ENCODE results near the gene SLAIN2.

SLAIN2 gene

DNA sequence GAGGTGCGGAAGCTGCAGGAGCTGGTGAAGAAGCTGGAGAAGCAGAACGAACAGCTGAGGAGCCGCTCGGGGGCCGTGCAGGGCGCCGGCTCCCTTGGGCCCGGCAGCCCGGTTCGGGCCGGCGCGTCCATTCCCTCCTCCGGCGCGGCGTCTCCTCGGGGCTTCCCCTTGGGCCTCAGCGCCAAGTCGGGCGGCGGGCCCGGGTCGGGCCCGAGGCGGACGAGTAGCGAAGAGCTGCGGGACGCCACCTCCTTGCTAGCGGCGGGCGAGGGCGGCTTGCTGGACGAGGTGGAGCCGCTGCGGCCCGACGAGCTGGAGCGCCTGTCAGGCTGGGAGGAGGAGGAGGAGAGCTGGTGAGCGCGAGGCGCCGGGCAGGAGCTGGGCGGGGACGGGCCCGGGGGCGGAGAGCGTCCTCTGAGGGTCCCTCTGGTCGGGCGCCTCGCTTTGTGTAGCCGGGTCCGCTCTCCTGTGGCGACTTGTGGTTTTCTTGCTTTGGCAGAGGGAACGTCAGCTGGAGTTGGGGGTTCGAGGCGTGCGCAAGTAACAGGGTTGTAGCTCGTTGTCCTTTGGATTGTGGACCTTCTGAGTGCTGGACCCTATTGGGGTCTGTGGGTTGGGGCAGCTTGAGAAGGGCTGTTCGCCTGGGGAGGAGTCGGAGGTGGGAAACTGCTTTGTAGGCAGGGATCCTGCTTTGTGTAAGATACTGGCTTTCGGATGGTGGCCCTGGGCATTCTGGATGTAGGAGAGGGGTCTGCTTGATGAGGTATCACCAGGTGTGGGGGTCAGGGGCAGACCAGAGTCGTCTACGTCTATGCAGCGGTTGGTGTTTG lies 662 bp downstream of the SLAIN2 start:
- H3K4me3 ChIP-seq (ENCODE audit: low read depth, low read length) = peak overlapping the region; percentile 93
- TF ChIP-seq, protein P1, sequence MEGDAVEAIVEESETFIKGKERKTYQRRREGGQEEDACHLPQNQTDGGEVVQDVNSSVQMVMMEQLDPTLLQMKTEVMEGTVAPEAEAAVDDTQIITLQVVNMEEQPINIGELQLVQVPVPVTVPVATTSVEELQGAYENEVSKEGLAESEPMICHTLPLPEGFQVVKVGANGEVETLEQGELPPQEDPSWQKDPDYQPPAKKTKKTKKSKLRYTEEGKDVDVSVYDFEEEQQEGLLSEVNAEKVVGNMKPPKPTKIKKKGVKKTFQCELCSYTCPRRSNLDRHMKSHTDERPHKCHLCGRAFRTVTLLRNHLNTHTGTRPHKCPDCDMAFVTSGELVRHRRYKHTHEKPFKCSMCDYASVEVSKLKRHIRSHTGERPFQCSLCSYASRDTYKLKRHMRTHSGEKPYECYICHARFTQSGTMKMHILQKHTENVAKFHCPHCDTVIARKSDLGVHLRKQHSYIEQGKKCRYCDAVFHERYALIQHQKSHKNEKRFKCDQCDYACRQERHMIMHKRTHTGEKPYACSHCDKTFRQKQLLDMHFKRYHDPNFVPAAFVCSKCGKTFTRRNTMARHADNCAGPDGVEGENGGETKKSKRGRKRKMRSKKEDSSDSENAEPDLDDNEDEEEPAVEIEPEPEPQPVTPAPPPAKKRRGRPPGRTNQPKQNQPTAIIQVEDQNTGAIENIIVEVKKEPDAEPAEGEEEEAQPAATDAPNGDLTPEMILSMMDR (IDR thresholded peaks at IDR 0.05; ENCODE audit: insufficient read depth, low read depth, low read length, missing control alignments) = no peak
- DNase-seq (ENCODE audit: low read depth) = peak; percentile 61

DNA sequence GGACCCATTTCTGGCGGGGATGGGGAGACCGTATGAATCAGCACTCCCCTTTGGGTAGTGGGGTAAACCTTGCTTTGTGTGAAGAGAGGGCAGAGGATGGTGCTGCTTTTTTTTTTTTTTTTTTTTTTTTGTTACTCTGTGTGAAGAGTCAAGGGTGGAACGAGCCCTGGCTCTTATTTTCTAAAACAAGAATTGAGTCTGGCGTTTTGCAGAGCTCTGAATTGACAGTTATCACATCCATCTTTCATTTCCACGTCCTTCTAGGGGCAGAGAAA lies 1.2 kb downstream of the SLAIN2 start:
- DNase-seq (ENCODE audit: low read depth) = no peak
- peak overlapping the region; percentile 93 for H3K4me3 ChIP-seq (ENCODE audit: low read depth, low read length)
- TF ChIP-seq, protein P1 (IDR thresholded peaks at IDR 0.05; ENCODE audit: insufficient read depth, low read depth, low read length, missing control alignments) = no peak

DNA sequence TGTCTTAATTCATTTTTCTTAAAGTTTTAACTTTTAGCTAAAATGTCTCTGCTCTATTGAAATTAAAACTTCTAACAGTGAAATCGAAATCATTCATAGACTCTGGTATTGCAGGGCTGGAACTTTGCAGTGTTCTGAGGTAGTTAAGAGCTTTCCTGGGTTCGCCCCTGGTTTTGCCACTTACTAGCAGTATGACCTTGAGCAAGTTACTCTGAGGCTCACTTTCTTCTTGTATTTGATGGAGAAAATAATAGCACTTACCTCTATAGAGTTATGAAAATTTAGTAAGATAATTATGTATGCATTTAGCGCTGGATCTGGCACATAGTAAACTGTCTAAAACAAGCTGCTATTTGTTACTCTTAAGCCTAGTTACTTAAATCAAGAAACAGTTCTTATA lies 1.7 kb downstream of the SLAIN2 start:
- peak; percentile 24 for DNase-seq (ENCODE audit: low read depth)
- TF ChIP-seq, protein P1 (IDR thresholded peaks at IDR 0.05; ENCODE audit: insufficient read depth, low read depth, low read length, missing control alignments) = no peak
- H3K4me3 ChIP-seq (ENCODE audit: low read depth, low read length) = peak overlapping the region; percentile 93

DNA sequence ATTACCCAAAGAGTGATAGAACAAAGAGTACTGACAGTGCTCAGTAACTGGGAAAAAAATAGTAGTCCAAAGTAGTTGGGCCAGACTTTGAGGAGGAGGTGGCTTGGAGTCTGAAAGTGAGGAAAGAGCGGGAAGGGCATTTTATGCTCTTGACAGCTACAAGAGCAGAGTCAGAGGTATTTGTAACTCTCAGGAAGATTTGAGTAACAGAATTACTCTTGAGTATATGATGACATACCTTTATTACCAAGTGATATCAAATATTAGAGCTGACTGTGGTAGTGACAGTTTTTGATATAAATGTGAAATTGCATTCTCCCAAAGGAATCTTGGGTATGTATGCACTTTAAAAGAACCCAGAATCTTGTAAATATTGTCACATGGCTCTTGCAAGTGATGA lies 2.2 kb downstream of the SLAIN2 start:
- no peak for DNase-seq (ENCODE audit: low read depth)
- H3K4me3 ChIP-seq (ENCODE audit: low read depth, low read length) = peak overlapping the region; percentile 93; the same call in 1 of the 2 replicates
- TF ChIP-seq, protein P1 (IDR thresholded peaks at IDR 0.05; ENCODE audit: insufficient read depth, low read depth, low read length, missing control alignments) = no peak

DNA sequence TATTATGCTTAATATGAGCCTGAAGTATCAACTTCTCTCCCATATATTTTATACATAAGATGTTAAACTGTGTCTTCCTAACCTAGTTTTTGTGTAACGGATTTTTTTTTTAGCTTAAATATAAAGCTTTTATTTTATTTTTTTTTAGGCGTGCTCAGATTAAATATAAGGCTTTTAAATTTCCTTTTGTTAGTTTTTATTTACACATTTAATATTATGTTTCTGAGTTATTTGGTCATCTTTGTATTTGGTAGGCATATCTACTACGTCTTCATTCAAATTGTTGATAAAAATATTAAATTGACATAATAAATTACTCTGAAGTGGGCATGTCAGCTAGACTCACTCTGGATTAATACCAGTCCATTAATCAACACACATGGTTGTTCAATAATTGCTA lies 4.2 kb downstream of the SLAIN2 start:
- no peak overlapping the region for H3K4me3 ChIP-seq (ENCODE audit: low read depth, low read length)
- TF ChIP-seq, protein P1 (IDR thresholded peaks at IDR 0.05; ENCODE audit: insufficient read depth, low read depth, low read length, missing control alignments) = no peak
- no peak for DNase-seq (ENCODE audit: low read depth)

DNA sequence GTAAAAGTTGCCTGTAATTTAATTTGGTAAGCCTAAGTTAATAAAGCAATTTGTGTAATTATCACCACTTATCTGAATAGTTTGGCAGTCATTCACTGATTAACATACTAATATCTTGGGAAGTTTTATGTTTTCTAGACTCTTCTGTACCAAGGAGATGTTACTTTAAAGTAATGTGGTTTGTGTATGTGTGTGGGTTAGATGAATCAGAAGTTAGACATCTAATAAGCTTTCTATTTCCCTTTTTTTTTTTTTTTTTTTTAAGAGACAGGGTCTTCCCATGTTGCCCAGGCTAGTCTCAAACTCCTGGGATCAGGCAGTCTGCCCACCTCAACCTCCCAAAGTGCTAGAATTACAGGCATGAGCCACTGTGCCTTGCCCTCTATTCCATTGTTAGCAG lies 5.3 kb downstream of the SLAIN2 start:
- TF ChIP-seq, protein P1 (IDR thresholded peaks at IDR 0.05; ENCODE audit: insufficient read depth, low read depth, low read length, missing control alignments) = no peak

More for the DNA sequence above, 5.3 kb downstream of the SLAIN2 start:
- no peak for DNase-seq (ENCODE audit: low read depth)
- no peak overlapping the region for H3K4me3 ChIP-seq (ENCODE audit: low read depth, low read length)

Data from GM12865 (cell line).